ENCODE results near the gene TNFAIP3.
A peak's percentile ranks its signal among the peaks of the same experiment; 100 is the strongest.
"Not testable (repeated sequence)": the region's sequence is repeated elsewhere in the genome, so short reads cannot be mapped to it uniquely, and the experiment has no call there.

Gene TNFAIP3

DNA sequence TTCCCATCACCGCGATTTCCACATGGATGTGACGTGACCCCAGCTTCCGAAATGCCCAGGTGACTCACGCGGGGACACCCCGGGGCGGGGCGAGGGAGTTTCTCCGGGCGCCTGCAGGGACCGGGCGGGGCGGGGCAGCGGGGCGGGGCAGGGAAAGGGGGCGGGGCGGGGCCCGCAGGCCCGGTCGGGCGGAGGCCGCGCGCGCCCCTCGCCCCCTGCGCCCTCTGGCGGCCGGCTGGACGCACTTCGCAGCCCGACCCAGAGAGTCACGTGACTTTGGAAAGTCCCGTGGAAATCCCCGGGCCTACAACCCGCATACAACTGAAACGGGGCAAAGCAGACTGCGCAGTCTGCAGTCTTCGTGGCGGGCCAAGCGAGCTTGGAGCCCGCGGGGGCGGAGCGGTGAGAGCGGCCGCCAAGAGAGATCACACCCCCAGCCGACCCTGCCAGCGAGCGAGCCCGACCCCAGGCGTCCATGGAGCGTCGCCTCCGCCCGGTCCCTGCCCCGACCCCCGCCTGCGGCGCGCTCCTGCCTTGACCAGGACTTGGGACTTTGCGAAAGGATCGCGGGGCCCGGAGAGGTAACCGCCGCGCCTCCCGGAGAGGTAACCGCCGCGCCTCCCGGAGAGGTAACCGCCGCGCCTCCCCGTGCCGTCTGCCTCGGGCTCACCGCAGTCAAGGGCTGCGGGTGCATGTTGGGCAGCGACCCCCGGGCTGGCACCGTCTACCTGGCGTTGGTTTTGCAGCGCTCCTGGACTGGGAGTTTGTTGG is at the start of gene TNFAIP3:
Gene TNFAIP3 (plus strand): TSS at position 346 of the 771 bp plus-strand sequence. CDS start 3,969 bp downstream, outside the sequence.
- no peak for FAIRE-seq

DNA sequence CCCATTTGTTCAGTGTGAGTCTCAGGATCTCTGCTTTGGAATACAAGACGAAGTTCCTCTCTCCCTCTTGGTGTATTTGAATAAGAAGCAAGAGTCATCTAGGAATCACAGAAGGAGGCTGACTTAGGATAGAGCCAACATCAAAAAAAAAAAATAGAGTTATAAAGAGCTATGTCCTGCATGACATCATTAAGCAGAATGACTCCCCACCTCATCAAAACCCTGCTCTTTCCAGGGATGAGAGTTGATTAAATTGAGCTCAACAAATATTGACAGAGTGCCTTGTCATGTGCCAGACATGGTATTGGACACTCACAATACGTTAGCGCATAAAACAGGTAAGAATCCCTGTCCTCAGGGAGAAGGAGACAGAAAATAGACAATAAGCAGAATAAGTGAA is 48.6 kb upstream of the TNFAIP3 start:
- no peak for FAIRE-seq

DNA sequence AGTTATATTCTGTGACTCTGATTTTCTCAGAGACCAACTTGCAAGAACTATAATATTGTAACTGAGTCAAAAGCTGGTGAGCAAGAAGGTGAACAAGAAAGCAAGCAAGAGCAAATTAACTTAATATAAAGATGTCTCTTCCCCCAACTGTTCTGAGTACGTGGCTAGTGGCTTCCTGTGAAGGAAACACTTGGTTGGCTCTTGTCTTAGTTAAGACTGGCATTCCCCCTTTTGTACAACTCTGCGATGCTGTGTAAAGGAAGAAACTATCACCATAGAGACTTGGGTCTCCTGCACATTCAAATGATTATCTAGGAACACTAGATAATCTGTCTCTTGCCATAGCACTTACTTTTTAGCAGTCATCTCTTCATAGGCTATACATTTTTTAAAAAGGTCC is 47.3 kb upstream of the TNFAIP3 start:
- no peak for FAIRE-seq

DNA sequence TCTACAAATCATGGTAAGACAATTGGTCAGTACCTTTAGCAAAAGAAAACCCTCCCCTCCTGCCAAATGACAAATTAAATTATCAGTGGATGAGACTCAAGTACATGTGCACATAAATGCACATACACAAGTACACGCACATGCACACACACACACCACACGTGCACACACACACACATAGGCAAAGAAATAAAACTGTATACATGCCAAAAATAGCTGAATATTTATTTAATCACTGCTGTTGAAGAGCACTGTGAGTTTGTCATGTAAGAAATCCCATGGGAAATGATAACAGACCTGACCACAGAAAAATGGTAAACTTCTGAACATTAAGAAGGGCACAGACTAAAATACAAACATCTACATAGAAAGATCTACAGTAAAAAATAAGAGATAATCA is 46.6 kb upstream of the TNFAIP3 start:
- FAIRE-seq = no peak

DNA sequence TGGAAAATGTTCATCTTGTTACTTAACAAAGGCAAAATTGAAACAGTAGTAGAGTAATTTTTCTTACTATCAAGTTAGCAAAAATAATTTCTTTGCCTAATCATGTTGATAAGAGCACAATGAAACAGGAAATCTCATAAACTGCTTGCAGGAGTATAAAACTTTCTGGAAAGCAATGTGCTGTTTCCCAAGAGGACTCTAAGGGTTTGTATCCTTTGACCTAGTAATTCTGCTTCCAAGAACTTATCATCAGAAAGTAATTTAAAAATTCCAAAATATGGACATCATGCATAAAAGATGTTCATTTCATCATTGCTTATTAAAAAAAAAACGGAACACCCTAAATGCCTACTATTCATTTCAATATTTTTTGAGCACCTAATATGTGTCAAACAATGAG is 46.1 kb upstream of the TNFAIP3 start:
- FAIRE-seq = no peak

DNA sequence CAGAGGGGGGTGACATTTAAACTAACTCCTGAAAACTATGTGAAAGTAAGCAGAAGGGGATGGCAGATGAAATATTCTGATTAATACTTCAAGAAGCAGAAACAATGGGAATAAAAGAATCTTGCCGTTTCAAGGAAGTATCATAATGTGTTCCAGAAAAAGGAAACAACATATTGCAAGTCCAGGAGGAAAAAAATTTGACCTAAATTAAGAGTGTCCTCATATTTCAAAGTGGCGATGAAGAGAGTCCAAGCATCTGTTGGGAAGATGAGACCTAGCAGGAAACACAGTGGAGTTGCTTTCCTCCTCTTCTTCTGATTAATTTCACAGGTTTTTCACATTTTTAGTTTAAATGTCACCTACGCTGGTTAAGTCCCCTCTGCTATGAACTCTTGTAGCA is 45.6 kb upstream of the TNFAIP3 start:
- FAIRE-seq = no peak

DNA sequence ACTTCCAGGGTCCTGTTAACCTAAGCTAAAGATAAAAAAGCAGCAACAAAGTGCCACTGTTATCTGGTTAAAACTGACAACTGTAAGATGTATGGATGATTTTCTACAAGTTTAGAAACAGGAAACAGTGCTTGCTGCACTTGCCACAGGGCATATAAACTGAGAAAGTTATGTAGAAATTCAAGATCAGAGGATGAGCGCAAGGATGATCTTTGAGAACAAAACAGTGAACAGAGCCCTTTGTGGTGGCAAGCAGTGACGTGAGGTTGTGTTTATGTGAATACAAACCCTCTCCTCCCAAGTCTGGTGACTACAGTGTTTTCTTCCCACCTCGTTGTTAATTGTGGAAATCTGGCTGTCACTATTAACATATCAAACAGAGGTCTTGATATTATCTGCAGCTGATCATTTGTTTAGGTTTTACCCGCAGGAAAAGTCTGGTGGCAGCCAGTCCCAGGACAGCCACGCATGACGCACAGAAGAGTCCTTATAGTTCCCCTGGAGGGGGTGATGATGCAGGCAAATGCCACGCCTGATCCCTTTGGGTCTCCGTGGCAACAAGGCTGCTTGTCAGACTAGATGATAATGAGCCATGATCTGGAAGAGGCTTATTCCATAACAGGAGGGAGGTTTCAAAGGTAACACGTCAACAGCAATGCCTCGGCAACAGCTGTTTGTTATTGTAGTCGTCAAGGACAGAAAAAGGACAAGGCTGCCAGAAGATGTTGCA is 43.1 kb upstream of the TNFAIP3 start:
- no peak for FAIRE-seq

DNA sequence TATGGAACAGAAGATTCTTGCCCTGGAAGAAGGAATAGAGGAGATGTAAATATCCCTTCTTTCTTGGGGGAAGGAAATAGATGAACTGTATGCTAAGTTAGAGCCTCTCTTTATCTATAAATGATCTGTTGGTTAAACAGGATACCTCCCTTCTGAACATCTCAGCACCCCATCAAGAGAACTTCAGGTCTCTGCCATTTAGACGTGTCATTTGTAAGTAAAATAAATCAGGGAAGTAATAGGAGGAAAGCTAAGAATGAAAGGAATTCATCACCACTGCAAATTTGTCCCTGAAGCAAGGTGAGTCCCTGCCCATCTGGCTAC is 42.5 kb upstream of the TNFAIP3 start:
- FAIRE-seq = peak; percentile 9

DNA sequence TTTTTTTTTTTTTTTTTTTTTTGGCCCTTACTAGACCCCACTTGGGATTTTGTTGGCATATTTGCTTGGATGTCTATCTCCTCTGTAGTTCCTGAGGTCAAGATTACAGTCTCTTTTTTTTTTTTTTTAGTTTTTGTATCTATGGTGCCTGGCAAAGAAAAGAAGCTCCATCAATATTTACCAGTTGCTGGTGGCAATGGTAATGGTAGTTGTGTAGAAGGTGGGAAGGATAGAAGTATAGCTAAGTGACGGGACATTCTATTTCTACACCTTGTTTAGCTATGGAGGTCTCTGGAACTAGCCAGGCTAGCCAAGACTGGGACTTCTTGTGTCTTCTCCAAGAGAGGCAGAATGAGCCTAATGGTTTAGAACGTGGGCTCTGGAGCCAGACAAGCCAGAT is 42.2 kb upstream of the TNFAIP3 start:
- no peak for FAIRE-seq

DNA sequence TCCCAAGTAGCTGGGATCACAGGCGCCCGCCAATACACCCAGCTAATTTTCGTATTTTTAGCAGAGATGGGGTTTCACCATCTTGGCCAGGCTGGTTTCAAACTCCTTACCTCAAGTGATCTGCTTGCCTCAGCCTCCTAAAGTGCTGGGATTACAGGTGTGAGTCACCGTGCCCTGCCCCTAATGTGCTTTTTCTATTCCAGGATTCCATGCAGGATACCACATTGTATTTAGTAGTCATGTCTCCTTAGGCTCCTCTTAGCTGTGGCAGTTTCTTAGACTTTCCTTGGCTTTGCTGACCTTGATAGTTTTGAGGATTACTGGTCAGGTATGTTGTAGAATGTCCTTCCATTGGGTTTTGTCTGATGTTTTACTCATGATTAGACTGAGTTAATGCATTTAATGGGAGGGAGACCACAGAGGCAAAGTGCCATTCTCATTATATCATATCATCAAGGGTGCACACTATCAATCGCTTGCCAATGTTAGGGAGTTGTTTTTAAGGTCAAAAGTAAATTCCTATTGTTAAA is 39.6 kb upstream of the TNFAIP3 start:
- no peak for FAIRE-seq

DNA sequence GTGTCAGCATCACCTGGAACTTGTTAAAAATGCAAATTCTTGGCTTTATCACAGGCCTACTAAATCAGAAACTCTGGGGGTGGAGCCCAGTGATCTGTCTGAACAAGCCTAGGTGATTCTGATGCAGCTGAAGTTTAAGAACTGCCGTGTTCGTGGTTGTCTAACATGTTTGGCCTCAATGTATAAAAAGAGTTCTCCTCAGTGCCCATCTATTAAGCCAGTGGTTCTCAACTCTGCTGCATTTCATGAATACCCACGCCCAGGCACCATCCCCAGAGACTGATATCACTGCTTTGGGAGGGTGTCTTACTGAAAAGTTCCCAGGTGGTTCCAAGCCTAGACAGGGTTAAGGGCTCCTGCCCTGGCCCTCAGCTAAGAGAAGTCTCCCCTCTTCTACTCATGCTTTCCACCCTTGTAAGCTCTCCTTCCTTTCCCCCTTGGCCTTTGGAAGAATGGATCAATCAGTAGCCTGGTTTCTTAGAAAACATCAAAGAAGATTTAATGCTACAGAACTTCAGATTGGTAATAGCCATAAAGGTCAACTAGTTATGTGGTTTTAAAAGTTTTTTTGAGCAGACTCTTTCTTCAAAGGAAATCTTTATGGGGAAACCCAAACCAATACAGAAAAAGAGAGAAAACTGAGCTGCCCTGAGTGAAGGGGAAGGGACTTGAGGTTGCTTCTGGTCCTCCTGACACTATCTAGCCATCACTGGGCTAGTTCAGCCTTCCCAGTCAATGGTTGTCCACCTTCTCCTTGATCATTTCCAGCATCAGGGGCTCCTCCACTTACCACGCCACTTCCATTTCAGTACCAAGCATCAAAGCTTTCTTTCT is 38.9 kb upstream of the TNFAIP3 start:
- FAIRE-seq = no peak

DNA sequence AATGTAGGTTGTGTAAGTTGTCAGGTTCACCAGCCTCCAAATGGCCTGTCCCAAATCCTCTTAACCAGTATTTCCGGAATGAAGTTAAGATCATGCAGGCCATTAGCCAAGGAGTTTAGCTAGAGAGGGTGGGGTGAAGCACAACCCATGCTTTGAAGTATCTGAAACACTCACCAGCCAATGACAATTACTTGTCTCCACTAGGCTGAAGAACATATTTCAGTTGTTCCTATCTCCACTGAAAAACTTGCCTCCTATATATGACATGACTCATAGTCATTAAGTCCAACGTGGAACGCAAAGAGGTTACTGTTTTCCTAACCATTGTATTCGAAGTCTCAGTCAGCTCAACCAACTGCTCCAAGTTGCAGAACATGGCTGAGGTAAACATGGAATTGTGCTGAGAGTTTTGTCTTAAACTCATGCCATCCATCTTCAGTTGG is 37.4 kb upstream of the TNFAIP3 start:
- FAIRE-seq = no peak

DNA sequence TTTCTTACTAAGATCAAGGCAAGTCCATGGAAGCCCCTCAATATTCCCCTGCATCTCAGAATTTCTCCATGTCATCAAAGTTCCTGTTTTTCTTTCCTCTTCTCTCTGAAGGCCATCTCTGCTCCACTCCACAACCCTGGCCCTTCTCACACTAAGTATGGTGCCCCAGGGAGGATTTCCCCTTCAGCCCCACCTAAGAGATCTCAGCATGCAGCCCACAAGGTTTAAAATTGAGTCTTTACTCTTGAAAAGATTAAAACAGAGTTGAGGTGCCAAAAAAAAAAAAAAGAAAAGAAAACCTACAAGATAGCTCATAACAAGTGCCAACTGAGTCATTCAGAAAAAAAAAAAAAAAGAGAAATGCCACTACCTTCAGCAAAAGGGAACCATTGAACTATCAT is 36.5 kb upstream of the TNFAIP3 start:
- no peak for FAIRE-seq

DNA sequence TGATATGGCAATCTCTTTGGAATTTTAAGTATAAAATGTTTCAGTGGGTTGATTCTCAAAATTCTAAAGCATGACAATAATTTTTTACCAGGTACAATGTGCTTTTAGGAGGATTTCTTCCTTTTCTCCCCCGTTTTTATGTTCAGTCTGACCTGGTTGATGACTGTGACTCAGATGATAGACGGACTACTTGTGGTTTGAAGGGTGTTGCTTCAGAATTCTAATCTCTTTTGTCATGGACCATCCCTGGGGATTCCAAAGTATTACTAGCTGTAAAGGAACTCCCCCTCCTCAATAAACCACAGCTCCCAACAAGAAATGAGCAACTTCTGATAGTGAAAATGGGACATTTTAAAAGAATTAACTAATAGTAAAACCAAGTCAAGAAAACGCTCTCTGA is 34.9 kb upstream of the TNFAIP3 start:
- FAIRE-seq = no peak

DNA sequence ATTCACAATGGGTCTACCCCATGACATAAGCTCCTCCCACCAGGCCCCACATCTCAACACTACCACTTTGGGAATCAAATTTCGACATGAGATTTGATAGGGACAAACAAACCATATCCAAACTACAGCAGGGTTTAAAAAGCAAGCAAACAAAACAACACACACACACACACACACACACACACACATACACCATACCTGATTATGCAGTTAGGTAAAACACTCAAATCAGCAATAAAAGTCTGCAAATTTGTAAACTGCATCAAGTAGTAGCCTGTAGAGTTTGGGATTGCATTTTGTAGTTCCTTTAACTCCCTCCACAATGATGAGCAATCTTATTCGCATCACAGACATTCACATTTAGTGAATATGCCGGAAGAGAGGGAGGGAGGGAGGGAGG is 32.6 kb upstream of the TNFAIP3 start:
- no peak for FAIRE-seq

DNA sequence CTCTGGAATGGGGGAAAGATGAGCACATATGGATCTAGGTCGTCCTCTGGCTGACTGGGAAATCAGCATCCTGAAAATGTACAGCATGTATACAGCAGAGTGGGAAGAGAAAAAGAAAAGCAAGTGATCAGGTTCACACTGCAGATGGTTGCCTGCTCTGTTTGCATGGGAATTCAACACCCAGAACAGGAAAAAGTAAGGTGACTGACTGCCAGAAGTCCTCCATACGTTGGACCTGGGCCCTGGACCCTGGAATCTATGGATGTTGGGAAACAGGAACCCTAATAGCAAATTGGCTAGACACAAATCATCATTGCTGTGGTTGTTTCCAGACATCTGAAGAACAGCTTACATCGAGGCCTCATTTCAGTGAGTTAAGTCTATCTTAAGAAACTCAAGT is 30.3 kb upstream of the TNFAIP3 start:
- no peak for FAIRE-seq

DNA sequence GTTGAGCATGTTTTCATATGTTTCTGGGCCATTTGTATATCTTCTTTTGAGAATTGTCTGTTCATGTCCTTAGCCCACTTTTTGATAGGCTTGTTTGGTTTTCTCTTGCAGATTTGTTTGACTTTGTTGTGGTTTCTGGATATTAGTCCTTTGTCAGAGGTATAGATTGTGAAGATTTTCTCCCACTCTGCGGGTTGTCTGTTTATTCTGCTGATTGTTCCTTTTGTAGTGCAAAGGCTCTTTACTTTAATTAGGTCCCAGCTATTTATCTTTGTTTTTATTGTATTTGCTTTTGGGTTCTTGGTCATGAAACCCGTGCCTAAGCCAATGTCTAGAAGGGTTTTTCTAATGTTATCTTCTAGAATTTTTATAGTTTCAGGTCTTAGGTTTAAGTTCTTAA is 29.0 kb upstream of the TNFAIP3 start:
- FAIRE-seq = not testable (repeated sequence)

DNA sequence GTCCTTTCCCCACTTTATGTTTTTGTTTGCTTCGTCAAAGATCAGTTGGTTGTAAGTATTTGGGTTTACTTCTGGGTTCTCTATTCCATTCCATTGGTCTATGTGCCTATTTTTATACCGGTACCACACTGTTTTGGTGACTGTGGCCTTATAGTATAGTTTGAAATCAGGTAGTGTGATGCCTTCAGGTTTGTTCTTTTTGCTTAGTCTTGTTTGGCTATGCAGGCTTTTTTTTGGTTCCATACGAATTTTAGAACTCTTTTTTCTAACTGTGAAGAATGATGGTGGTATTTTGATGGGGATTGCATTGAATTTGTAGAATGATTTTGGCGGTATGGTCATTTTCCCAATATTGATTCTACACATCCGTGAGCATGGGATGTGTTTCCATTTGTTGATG is 28.5 kb upstream of the TNFAIP3 start:
- FAIRE-seq = not testable (repeated sequence)

DNA sequence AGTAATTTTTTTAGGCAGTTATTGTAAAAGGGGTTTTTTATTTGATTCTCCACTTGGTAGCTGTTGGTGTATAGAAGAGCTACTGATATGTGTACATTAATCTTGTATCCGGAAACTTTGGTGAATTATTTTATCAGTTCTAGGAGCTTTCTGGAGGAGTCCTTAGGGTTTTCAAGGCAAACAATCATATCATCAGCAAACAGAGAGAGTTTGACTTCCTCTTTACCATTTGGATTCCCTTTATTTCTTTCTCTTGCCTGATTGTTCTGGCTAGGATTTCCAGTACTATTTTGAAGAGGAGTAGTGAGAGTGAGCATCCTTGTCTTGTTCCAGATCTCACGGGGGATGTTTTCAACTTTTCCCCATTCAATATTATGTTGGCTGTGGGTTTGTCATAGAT is 28.0 kb upstream of the TNFAIP3 start:
- no peak for FAIRE-seq

DNA sequence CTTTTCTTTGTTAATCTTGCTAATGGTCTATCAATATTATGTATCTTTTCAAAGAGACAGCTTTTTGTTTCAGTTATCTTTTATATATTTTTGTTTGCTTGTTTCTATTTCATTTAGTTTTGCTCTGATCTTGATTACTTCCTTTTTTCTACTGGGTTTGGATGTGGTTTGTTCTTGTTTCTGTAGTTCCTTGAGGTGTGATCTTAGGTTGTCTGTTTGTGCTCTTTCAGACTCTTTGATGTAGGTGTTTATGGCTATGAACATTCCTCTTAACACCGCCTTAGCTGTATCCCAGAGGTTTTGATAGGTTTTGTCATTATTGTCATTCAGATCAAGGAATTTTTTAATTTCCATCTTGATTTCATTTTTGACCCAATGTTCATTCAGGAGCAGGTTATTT is 26.8 kb upstream of the TNFAIP3 start:
- no peak for FAIRE-seq

DNA sequence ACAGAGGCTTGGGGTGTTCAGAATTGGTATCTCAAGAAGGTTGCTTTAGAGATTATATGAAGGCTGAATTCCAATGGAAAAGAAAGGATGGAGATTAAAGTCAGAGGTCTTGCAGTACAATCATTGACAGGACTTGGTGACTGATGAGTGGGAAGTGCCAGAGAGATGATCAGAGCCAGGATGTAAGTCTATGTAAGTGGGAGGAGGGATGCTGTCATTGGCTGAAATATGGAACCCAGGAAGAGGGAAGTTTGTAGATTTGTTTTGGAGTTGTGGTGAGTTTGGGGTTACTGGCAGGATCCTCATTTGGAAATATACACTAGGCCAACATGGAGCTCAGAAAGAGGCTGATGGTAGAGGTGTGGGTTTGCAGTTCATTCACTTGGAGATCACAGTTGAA is 23.8 kb upstream of the TNFAIP3 start:
- FAIRE-seq = no peak

DNA sequence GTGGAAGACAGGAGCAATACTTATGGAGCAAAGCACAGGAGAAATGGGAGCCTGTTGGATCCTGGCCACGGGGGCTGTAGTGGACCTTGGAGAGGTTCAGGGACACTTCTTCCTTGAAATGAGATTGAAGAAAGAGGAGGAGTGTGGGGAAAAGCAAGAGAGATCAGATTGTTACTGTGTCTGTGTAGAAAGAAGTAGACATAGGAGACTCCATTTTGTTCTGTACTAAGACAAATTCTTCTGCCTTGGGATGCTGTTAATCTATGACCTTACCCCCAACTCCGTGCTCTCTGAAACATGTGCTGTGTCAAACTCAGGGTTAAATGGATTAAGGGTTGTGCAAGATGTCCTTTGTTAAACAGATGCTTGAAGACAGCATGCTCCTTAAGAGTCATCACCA is 22.7 kb upstream of the TNFAIP3 start:
- not testable (repeated sequence) for FAIRE-seq

DNA sequence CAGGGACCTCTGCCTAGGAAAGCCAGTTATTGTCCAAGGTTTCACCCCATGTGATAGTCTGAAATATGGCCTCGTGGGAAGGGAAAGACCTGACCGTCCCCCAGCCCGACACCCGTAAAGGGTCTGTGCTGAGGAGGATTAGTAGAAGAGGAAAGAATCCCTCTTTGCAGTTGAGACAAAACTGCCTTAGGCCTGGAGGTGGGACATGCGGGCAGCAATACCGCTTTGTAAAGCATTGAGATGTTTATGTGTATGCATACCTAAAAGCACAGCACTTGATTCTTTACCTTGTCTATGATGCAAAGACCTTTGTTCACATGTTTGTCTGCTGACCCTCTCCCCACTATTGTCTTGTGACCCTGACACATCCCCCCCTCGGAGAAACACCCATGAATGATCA is 22.3 kb upstream of the TNFAIP3 start:
- FAIRE-seq = not testable (repeated sequence)

All from islet of Langerhans (tissue), 1 donor.